GM13976 (cell line): ENCODE results near the gene CNTNAP5.

Experiments
- DNase-seq: peaks from one replicate; pipeline ENCODE4 v3.0.0; 2012; ENCODE audit warnings: low spot score
- CTCF ChIP-seq: IDR thresholded peaks from 2 replicates; pipeline ENCODE4 v1.5.1; 2012; ENCODE audit warnings: borderline replicate concordance, mild to moderate bottlenecking; ENCODE audit not compliant: insufficient read depth; ENCODE audit errors: extremely low read depth, missing control alignments, control extremely low read depth
- in situ Hi-C: fragments of 300-500 bp; cut with MboI; formaldehyde crosslinking; loops from one replicate; pipeline ENCODE4 v1.12.0; 2022; ENCODE audit warnings: low sequenced_read_pairs, mixed read lengths, inconsistent platforms; ENCODE audit not compliant: unreplicated experiment

The CNTNAP5 gene

DNA sequence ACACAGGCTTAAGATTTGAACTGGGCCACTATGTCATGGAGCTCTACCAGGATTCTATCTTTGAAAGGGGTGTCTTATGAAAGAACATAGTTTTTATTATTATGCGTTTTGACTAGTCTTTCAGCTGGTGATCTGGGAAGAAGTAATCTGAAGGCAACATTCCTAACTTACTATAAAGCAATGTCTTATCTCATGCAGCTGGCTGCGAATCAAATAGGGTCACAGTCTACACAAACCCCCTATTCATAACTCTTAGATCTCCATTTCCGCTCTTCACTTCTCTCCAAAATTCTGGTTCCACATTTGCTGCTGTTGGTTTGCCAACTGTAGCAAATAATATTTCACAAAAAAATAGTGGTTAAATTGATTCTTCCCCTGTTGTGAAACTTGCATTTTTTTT, 813.3 kb downstream of the CNTNAP5 start:
- in situ Hi-C loops: no loop called here
- no peak for DNase-seq
- no peak for TF ChIP-seq CTCF

GRCh38 chr2:124867247-124867646, 842.2 kb downstream of the CNTNAP5 start:
- no peak for TF ChIP-seq CTCF
- in situ Hi-C loops: no loop called here
- no peak for DNase-seq

DNA sequence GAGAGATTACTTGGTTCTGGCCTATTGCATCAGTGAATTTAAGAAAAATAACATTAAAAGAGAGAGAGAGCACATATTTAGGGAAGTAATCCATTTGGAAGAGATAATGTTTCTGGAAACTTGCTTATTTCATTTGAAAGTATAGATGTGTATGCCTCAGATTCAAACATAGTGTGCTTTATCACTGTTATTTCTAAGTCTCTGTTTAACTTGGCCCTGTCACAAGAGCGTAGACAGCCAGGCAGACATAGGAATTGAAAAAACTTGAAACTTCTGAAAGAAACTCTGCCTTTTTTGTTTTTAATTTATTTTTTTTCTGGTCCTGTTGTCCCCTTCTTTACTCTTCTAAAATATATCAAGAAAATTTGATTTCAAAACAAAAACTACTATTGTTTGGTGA, 849.1 kb downstream of the CNTNAP5 start:
- in situ Hi-C loops: no loop called here
- no peak for DNase-seq
- TF ChIP-seq CTCF: no peak

GRCh38 chr2:124874676-124875075, 849.6 kb downstream of the CNTNAP5 start:
- TF ChIP-seq CTCF: no peak
- in situ Hi-C loops: no loop called here
- DNase-seq: no peak

- no peak for TF ChIP-seq CTCF
- no peak for DNase-seq
- in situ Hi-C loops: no loop called here
Observed at GRCh38 chr2:124875627-124876244, 850.6 kb downstream of the CNTNAP5 start.

- in situ Hi-C loops: no loop called here
- no peak for DNase-seq
- TF ChIP-seq CTCF: no peak
Observed at GRCh38 chr2:124877141-124877577, 852.1 kb downstream of the CNTNAP5 start.
